GM19468 (cell line): ENCODE results near the gene KAT6B.

Source experiments
- ATAC-seq: cut with Tn5 transposase; IDR thresholded peaks from one replicate; pipeline ENCODE4 v1.9.1; 2021; ENCODE audit warnings: mild to moderate bottlenecking, moderate library complexity, moderate number of reproducible peaks; ENCODE audit not compliant: unreplicated experiment; ENCODE audit errors: extremely low read depth

The KAT6B gene

GRCh38 chr10:74822521-74823089 lies 3.8 kb upstream of the KAT6B start:
- no peak for ATAC-seq

- no peak for ATAC-seq
Observed at GRCh38 chr10:74823791-74824183, 2.6 kb upstream of the KAT6B start.

- ATAC-seq: no peak
Observed at GRCh38 chr10:74824184-74824899, 2.1 kb upstream of the KAT6B start.

GRCh38 chr10:74824900-74825370 lies 1.5 kb upstream of the KAT6B start:
- ATAC-seq: no peak

GRCh38 chr10:74825371-74826141 lies 844 bp upstream of the KAT6B start:
- ATAC-seq: no peak

- no peak for ATAC-seq
Observed at GRCh38 chr10:74827045-74827441, 643 bp downstream of the KAT6B start.

GRCh38 chr10:74827694-74828093 lies 1.3 kb downstream of the KAT6B start:
- ATAC-seq: no peak

- ATAC-seq: no peak
Observed at GRCh38 chr10:74828946-74829345, 2.5 kb downstream of the KAT6B start.

GRCh38 chr10:74831518-74832120 lies 5.2 kb downstream of the KAT6B start:
- ATAC-seq: no peak

- no peak for ATAC-seq
Observed at GRCh38 chr10:74835963-74836362, 9.6 kb downstream of the KAT6B start.

- no peak for ATAC-seq
Observed at GRCh38 chr10:74836877-74837276, 10.5 kb downstream of the KAT6B start.

- ATAC-seq: no peak
Observed at GRCh38 chr10:74837743-74838142, 11.3 kb downstream of the KAT6B start.

- ATAC-seq: no peak
Observed at GRCh38 chr10:74839708-74840107, 13.3 kb downstream of the KAT6B start.

GRCh38 chr10:74841265-74841973 lies 15.0 kb downstream of the KAT6B start:
- no peak for ATAC-seq

GRCh38 chr10:74842301-74842954 lies 16.0 kb downstream of the KAT6B start:
- ATAC-seq: no peak

GRCh38 chr10:74846958-74847357 lies 20.6 kb downstream of the KAT6B start:
- no peak for ATAC-seq

GRCh38 chr10:74851831-74852230 lies 25.4 kb downstream of the KAT6B start:
- ATAC-seq: no peak

GRCh38 chr10:74852381-74852780 lies 26.0 kb downstream of the KAT6B start:
- no peak for ATAC-seq

- no peak for ATAC-seq
Observed at GRCh38 chr10:74854610-74855009, 28.2 kb downstream of the KAT6B start.

GRCh38 chr10:74855027-74855426 lies 28.6 kb downstream of the KAT6B start:
- no peak for ATAC-seq
